GM19238 (cell line): ENCODE results near the gene DLX6.

Experiments
- DNase-seq: peaks from one replicate; pipeline ENCODE4 v3.0.0; 2011; ENCODE audit warnings: low spot score; ENCODE audit not compliant: insufficient read length

Gene DLX6

GRCh38 chr7:97005183-97006054 is at the start of gene DLX6:
Gene DLX6, plus strand, starts transcription at chr7:97005553. Its CDS starts 425 bp downstream, at chr7:97005978.
- no peak for DNase-seq

DNA sequence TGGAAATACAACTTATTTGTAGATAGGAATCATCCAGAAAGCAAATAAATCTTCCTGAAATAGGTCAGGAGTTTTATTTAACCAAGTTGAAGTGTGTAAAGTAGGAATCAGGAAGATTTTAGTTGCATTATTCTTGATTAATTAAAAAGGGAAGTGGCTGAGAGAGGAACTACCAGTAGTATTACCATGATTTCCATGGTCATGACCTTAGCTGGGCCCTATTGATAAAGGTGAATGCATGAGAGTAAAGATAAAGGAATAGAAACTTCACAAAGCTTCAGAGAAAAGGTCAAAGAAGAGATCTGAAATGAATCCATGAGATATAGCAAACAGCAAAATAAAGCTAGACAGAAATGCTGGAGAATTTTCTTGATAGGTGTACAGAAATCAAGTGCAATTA is 46.2 kb upstream of the DLX6 start:
- DNase-seq = no peak

- no peak for DNase-seq
These were observed 43.0 kb upstream of the DLX6 start for GRCh38 chr7:96962221-96962885.

GRCh38 chr7:96968981-96969380 is 36.4 kb upstream of the DLX6 start:
- no peak for DNase-seq

GRCh38 chr7:96970739-96971138 is 34.6 kb upstream of the DLX6 start:
- DNase-seq = no peak

- DNase-seq = no peak
These were observed 31.4 kb upstream of the DLX6 start for GRCh38 chr7:96973986-96974385.

- no peak for DNase-seq
These were observed 29.2 kb upstream of the DLX6 start for GRCh38 chr7:96976106-96976505.

DNA sequence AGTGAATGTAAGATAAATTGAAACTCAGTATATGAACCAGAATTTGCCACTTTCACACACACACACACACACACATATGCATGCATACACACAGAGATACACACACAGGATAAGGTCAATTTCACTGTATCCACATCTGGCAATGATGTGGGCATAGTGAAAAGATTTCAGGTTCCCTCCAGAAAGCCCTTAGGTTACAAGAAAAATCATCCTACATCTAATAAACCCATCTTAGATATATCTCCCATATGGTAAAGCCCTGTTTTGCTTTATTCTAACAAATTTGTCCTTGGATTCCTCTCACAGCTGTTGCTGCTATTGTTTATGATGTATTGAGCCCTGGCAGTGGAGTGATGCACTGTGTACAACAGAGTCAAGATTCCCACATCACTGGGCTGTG is 27.9 kb upstream of the DLX6 start:
- DNase-seq = no peak

DNA sequence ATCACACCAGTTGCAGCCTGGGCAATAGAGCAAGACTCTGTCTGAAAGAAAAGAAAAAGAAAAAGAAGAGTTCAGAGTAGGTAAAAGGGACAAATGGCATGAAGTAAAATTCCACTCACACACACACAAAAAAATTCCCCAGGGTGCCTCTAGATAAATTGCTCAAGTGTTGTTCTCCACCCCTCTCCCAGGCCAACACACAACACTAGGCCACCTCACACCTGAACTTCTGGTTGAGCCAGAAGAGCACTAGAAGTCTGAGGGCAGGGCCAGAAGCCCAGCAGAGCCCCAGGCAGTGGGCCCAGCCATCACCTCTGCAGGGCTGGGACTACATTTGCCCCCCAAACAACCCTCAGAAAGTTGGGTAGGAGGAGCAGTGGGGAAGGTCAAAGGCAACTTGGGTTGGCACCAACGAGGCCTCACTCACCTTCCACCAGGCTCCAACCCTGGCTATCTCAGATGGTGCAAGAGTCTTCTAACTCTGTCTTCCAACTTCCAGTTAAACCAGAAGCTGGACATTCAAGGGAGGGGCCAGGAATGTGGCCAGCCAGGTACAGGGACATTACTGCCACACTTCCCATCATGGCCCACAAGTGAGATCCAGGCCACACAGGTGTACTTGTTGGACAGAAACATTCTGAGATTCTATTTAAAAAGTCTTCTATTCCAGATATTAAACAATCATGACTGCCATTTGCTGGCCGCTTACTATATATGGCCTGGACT is 25.6 kb upstream of the DLX6 start:
- no peak for DNase-seq

GRCh38 chr7:96982586-96982985 is 22.8 kb upstream of the DLX6 start:
- no peak for DNase-seq

GRCh38 chr7:96985992-96986391 is 19.4 kb upstream of the DLX6 start:
- no peak for DNase-seq

GRCh38 chr7:96986901-96987300 is 18.5 kb upstream of the DLX6 start:
- no peak for DNase-seq

- DNase-seq = no peak
These were observed 17.6 kb upstream of the DLX6 start for GRCh38 chr7:96987719-96988118.

GRCh38 chr7:96989241-96989858 is 16.0 kb upstream of the DLX6 start:
- no peak for DNase-seq

GRCh38 chr7:96989859-96990317 is 15.5 kb upstream of the DLX6 start:
- no peak for DNase-seq

DNA sequence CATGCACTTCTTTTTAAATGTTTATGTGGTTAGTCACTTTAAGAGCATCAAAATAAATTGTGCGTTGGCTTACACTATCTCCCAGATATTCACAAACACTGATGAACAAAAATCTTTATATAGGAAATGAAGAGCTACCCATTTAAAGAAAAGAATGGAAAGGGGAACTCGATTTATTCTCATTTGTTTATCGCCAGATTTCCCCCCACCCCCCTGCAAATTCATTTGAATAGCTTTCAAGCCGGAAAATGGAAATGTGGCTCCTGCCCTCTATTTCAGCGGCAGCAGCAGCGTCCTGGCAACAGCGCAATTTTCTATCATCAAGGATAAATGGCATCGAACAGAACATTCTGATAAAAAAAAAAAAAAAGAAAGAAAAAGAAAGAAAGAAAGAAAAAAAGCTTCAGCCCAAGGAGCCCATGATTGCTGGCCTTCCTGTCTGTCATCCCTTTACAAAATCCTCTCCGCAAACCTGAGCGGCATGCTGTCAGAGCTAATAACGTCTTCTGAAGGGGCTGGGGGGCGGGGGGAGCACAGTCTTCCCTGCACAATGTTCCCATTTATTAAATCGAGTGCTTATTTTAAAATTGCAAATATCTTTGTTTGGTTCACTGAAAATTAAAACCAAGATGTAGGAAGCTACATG is 13.7 kb upstream of the DLX6 start:
- DNase-seq = no peak

DNA sequence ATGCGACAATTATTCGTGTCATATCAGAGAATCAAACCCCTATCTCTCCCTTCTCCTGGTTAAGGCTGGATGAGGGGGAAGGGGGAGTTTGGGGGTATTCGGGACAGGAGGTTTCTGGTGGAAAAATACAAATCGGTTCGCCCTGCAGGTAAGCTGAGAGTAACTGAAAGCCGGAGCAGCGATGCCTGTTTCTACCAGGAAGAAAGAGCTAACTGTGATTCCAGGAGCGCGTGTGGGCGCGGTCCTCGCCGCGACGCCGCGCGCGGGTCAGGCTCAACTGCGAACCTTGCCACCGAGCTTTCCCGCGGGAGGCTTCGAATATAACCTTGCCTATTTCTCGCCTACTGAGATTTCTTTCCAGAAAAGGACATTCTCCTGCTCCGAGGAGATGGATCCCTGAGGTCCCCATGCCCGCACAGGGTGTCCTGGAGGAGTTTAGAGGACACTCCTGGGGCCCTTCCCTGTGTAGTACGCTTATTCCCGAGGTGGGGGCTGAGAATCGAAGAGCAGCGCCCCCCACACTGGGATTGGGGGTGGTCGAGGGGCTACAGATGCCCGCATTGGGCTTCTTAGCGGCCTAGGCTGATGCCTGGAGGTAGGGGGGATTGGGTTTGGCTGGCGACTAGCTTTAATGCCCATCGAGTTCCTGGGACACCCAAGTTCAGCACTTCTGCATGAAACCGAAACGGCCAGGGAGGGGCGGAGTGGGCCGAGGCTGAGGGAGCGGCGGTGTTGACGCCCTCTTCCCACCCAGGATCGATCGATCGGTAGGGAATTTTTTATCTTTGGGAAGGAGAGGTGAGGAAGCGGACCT is 13.0 kb upstream of the DLX6 start:
- DNase-seq = no peak

GRCh38 chr7:96993094-96993865 is 12.1 kb upstream of the DLX6 start:
- no peak for DNase-seq

DNA sequence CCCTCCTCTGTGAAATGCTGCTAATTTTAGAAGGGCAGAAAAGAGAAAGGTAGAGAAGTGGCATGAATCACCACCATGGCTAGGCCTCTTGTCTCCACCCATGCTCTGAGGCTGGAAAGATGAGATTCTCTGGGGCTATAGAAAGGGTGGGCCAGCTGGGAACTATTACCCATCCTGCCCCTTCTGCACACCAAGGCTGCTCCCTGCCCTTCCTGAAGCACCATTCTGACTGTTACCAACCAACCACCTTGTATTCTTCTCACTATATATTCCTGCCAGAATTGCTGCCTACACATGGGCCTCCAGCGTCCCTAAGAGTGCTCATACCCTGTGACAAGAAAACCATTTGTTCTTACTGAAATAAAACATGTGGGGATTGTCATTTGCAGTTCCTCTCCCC is 11.4 kb upstream of the DLX6 start:
- no peak for DNase-seq
